CMK (cell line): ENCODE data around the gene SERPINE2.

Experiments
- DNase-seq: peaks from one replicate; pipeline ENCODE4 v3.0.0-alpha.2; 2010; ENCODE audit warnings: low read depth

Gene SERPINE2

GRCh38 chr2:224042191-224042696 lies 3.2 kb upstream of the SERPINE2 start:
- DNase-seq: no peak

GRCh38 chr2:224041554-224041953 lies 2.5 kb upstream of the SERPINE2 start:
- no peak for DNase-seq

DNA sequence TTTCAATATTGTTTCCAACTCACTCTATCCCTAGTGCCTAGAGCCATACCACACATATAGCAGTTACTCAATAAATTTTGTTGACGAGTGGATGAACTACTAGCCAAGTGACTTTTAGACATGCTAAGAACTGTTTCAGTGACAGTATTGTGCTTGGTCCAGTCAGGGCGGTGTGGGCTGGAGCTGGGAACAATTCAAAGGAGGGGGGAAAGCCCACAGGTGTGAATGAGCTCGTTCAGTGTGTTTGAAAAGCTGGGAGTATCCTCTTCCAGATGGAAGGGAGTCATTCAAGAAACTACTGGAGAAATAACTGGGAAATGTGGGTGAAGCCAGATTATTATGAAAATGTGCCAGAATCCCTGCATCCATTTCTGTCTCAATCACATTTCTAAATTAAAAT lies 1.7 kb upstream of the SERPINE2 start:
- DNase-seq: no peak

GRCh38 chr2:224039770-224040440 lies 819 bp upstream of the SERPINE2 start:
- DNase-seq: no peak

DNA sequence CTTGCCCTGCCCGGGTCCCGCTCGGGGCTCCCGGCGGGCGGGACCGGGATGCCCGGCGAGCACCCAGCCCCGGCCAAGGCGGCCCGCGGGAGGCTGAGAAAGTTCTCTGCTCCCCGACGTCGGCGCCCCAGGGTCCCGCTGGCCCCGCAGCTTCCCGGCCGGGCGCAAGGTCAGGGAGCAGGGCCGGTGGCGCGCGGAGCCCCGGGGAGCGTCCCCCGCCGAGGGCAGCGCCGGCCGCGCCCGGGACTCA lies 331 bp downstream of the SERPINE2 start:
- DNase-seq: no peak

GRCh38 chr2:224038049-224038829 lies 847 bp downstream of the SERPINE2 start:
- DNase-seq: no peak

DNA sequence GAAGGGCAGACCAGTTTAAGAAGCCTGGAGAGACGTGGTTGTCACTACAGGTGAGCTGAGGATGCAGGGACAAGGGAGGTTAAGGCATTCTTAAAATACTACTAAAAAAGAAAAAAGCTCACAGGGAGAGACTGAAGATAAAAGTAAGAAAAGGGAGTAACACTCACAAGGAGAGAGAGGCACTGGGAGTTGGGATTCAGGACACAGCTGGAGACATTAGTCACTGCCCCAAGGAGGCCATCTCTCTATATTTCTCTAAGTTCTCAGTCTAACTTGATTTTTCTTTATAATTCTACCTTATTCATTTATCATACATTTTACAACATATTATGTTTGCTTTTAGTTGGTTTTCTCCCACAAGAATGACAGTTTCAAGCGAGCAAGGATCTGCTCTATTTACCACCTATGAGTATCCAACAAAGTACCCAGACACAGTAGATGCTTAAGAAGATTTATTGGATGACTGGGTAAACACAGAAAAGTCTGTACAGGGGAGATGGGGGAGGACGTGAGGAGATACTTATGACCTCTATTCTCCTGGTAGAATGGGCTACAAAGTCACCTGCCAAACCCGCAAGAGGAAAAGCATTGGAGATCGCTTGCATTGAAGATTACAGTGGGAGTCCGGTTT lies 2.2 kb downstream of the SERPINE2 start:
- no peak for DNase-seq

DNA sequence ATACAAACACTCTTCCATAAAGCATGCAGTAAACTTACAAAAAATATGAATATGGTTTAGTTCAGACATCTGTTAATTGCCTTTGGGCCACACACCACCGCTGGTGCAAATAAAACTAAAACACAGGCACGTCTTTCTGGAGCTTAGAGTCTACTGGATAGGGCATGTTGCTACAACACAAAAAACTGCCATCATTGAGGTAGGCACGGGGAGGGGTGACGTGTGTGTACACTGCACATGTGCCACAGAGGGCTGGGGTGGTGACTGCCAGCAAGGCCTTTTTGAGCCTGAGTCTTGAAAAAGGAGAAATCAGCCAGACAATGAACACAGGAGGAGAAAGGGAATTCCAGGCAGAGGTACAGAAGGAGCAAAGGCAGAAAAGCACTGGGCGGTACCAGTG lies 5.1 kb downstream of the SERPINE2 start:
- DNase-seq: no peak

- no peak for DNase-seq
Observed at GRCh38 chr2:224033601-224034000, 5.5 kb downstream of the SERPINE2 start.

- no peak for DNase-seq
Observed at GRCh38 chr2:224032283-224032682, 6.8 kb downstream of the SERPINE2 start.

DNA sequence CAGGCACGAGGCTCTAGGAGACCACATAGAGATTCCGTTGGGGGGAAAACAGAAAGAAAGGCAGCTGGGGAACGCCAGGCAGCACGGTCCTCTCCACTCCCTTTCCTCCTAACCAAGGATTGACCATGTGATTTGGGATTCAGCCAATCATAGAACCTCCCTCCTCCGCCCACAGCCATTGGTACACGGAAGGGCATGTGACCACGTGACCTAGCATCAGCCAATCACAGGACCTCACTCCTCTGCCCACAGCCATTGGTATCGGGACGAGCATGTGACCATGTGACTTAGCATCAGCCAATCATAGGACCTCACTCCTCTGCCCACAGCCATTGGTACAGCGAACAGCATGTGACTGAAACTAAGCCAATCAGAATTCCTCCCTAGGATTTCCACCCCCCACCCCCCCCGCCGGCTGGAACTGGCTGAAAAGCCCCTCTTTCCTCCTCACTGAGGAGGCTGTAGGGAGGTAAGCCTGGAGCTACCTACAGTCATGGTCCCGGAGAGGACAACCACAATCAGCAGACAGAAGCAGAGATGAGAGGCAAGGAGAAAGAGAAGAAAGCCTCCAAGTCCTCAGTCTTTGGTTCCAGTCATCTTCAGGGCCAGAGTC lies 7.6 kb downstream of the SERPINE2 start:
- DNase-seq: no peak

DNA sequence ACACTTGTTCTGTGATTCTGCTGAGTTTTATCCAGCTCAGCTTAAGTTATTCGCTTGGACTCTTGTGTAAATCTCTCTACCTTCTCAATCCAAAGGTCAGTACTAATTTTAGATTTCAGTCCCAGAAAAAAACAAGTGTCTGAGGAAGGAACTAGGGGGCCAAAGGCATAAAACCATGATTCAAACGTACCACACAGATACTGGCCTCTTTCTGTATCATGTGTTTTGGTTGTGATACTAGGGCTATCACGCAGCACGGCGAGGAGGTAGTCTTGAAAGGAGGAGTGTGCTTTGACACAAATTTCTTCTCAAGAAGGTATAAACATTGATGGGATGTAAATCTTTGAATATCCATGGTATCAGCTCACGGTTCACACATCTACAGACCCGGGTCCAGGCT lies 8.3 kb downstream of the SERPINE2 start:
- DNase-seq: no peak

DNA sequence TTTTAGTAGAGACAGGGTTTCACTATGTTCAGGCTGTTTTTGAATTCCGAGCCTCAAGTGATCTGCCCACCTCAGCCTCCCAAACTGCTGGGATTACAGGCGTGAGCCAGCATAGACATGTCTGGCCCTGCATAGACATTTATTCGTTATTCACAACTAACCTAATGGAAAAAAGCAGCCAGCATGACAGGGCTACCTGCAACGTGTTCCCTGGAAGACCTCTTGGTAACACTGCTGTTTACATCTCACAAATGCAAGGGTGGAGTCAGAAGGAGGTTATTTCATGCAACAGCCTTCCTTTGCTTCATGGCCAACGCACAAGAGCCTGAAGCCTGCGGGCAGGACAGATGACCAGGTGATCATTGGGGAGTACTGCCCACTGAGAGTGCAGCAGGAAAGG lies 9.2 kb downstream of the SERPINE2 start:
- DNase-seq: no peak

- no peak for DNase-seq
Observed at GRCh38 chr2:224027931-224028330, 11.2 kb downstream of the SERPINE2 start.

DNA sequence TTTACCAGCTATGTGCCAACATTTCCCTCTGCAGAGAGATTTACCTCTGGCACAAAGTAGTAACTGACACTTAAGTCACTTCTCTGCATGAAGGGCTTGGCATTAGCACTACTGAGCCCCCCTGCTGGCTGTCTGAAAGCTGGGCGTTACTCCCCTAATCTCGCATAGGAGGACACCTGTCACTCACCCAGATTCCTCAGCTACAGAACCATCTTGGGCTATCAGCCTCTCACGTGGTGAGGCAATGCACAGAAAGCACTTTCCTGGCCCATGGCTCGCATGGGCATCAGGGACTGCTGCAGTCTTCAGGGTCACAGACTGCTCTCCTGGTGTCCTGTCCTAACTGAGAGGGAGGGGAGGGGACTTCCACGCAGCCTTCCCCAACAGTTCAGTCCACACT lies 12.0 kb downstream of the SERPINE2 start:
- no peak for DNase-seq

GRCh38 chr2:224025874-224026273 lies 13.2 kb downstream of the SERPINE2 start:
- DNase-seq: peak; percentile 92

GRCh38 chr2:224024270-224024669 lies 14.8 kb downstream of the SERPINE2 start:
- no peak for DNase-seq

- DNase-seq: no peak
Observed at GRCh38 chr2:224023188-224023587, 15.9 kb downstream of the SERPINE2 start.

GRCh38 chr2:224022486-224022885 lies 16.6 kb downstream of the SERPINE2 start:
- no peak for DNase-seq

- no peak for DNase-seq
Observed at GRCh38 chr2:224020523-224020922, 18.6 kb downstream of the SERPINE2 start.

DNA sequence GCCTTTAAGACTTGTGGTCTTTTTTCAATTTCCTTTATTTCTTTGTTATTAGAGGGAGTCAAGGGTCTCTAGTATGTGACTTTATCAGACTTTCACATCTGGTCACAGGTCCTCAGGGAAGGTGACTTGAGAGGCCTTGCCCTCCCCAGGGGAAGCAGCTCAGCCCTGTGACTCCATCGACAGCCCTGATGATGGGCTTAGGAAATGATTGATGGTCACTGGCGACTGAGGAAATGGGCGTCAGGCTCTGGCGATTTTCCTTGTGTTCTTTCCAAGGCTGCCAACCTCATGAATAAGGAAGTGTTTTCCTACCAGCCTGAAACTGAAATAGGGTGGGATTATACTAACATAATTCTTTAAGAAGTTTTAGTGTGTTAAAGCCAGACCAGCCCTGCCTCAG lies 21.1 kb downstream of the SERPINE2 start:
- no peak for DNase-seq

GRCh38 chr2:224016963-224017362 lies 22.1 kb downstream of the SERPINE2 start:
- DNase-seq: no peak

GRCh38 chr2:224014336-224014735 lies 24.8 kb downstream of the SERPINE2 start:
- no peak for DNase-seq
